NT2/D1 (cell line): ENCODE data around the gene STARD10.

ENCODE experiments used
- DNase-seq: peaks from one replicate; pipeline ENCODE4 v3.0.0-alpha.2; 2011; ENCODE audit warnings: low read depth, low spot score
- H3K27me3 ChIP-seq: 2 replicates; pipeline ENCODE4 v1.6.0; 2011; ENCODE audit warnings: mild to moderate bottlenecking; ENCODE audit not compliant: insufficient read length, insufficient read depth
- H3K36me3 ChIP-seq: 2 replicates; pipeline ENCODE4 v1.6.1; 2011; ENCODE audit warnings: mild to moderate bottlenecking, low read length, mixed read lengths; ENCODE audit not compliant: insufficient read depth, insufficient read length
- H3K4me1 ChIP-seq: 2 replicates; pipeline ENCODE4 v1.5.1; 2011; ENCODE audit not compliant: insufficient read depth, insufficient read length
- H3K4me3 ChIP-seq: 2 replicates; pipeline ENCODE4 v1.5.1; 2011; ENCODE audit warnings: low read depth; ENCODE audit not compliant: insufficient read length
- H3K9ac ChIP-seq: 2 replicates; pipeline ENCODE4 v1.6.0; 2011; ENCODE audit warnings: low read depth; ENCODE audit not compliant: insufficient read length
- H3K9me3 ChIP-seq: 2 replicates; pipeline ENCODE4 v1.5.1; 2011; ENCODE audit warnings: mild to moderate bottlenecking, low read length; ENCODE audit not compliant: insufficient read depth
- SUZ12 ChIP-seq: IDR thresholded peaks from 2 replicates; pipeline ENCODE4 v1.6.1; 2011; ENCODE audit not compliant: insufficient read length, insufficient read depth; ENCODE audit errors: extremely low read depth
- YY1 ChIP-seq: IDR thresholded peaks from 2 replicates; pipeline ENCODE4 v1.6.1; 2011; ENCODE audit not compliant: insufficient read length, insufficient read depth
- ZNF274 ChIP-seq: IDR thresholded peaks from 2 replicates; pipeline ENCODE4 v1.6.1; 2011; ENCODE audit warnings: mild to moderate bottlenecking, low read depth, low read length

The STARD10 gene

DNA sequence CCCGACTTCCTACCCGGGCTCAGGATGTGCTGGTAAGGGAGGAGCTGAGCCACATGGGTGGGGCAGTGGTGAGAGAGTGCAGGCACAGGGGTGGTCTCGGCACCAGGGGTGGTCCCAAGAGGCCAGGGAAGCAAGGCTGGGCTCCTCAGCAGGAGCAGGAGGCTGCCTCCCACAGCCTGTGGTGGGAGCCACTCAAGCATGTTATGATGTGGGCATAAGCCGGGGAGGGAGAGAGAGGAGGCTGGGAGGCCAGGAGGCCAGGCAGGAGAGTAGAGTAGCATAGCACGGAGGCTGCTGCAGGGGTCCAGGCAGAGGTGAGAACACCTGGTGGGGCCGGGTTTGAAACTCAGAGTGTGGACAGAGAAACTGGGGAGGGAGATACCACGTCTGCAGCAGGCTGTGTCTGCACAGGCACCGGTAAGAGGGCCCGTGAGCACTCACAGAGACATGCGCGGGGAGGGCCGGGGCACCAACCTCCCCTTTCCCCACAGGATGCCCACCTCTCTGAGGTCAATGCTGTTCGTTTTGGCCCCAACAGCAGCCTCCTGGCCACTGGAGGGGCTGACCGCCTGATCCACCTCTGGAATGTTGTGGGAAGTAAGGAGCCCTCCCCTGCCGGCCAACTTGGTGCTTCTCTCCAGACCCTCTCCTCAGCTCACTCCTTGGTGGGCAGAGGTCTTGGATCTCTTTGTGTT, 31.1 kb upstream of the STARD10 start:
- no peak for DNase-seq
- no peaks in the 10 kb centered on the region for H3K27me3 ChIP-seq
- H3K4me1 ChIP-seq: peaks cover 2% of the 10 kb centered on the region
- H3K4me3 ChIP-seq: no peak overlapping the region
- H3K9ac ChIP-seq: no peak overlapping the region
- peaks cover 16% of the 10 kb centered on the region for H3K36me3 ChIP-seq
- TF ChIP-seq YY1 (no peak), ZNF274 (no peak), SUZ12 (no peak)
- no peaks in the 10 kb centered on the region for H3K9me3 ChIP-seq

DNA sequence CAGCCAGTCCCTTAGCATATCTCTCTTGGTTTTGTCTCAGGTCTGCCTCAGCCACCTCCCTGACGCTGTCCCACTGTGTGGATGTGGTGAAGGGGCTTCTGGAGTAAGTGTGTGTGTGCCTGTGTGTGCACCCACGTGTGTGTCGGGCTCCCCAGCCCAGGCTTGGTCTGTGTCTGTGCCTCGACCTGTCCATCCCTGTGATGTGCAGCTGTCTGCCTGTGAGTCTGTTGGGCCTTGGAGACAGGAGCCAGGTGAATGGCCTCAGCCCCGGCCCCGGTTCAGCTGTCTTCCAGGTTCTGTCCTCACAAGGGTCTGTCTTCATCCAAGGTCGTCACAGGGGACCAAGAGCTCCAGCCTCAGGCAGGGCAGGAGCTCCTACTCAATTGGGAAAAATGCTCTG, 30.2 kb upstream of the STARD10 start:
- DNase-seq: no peak
- H3K4me1 ChIP-seq: peaks cover 2% of the 10 kb centered on the region
- no peak for TF ChIP-seq SUZ12
- TF ChIP-seq ZNF274: no peak
- TF ChIP-seq YY1: no peak
- no peaks in the 10 kb centered on the region for H3K9me3 ChIP-seq
- no peak overlapping the region for H3K4me3 ChIP-seq
- H3K36me3 ChIP-seq: peaks cover 13% of the 10 kb centered on the region
- no peaks in the 10 kb centered on the region for H3K27me3 ChIP-seq
- no peak overlapping the region for H3K9ac ChIP-seq

DNA sequence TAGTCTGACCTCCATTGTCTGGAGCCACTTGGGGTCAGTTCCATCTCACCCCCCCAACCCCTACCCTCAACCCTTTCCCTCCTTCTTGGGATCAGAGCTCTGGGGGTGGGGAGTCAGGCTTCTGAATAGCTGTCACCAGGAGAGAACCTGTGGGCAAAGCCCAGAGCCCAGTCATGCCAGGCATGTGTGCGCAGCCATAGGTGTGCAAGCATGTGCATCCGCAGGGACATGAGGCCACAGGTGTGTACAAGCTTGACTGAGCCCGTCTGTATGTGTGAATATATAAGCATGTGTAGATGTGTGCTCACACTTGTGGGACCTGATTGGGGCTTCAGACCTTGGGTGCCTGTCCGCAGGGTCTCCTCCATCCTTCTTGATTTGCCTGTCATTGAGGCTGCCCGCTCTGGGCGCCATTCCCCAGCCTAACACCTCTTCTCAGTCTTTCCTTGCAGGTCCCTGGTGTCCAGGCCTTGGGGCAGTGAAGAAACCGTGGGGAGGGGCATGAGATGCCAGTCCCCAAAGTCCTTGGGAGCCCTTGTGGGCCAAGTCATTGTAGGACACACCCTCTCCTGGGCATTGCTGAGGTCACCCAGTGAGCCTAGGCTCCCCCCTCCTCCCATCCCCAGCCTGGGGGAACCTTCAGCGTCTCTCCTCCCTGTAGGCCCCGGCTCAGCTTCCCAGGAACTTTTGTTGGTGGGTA, 29.4 kb upstream of the STARD10 start:
- H3K9me3 ChIP-seq: no peaks in the 10 kb centered on the region
- H3K4me1 ChIP-seq: peaks cover 2% of the 10 kb centered on the region
- no peaks in the 10 kb centered on the region for H3K27me3 ChIP-seq
- DNase-seq: no peak
- TF ChIP-seq SUZ12 (no peak), YY1 (no peak), ZNF274 (no peak)
- H3K4me3 ChIP-seq: no peak overlapping the region
- no peak overlapping the region for H3K9ac ChIP-seq
- H3K36me3 ChIP-seq: peaks cover 13% of the 10 kb centered on the region

DNA sequence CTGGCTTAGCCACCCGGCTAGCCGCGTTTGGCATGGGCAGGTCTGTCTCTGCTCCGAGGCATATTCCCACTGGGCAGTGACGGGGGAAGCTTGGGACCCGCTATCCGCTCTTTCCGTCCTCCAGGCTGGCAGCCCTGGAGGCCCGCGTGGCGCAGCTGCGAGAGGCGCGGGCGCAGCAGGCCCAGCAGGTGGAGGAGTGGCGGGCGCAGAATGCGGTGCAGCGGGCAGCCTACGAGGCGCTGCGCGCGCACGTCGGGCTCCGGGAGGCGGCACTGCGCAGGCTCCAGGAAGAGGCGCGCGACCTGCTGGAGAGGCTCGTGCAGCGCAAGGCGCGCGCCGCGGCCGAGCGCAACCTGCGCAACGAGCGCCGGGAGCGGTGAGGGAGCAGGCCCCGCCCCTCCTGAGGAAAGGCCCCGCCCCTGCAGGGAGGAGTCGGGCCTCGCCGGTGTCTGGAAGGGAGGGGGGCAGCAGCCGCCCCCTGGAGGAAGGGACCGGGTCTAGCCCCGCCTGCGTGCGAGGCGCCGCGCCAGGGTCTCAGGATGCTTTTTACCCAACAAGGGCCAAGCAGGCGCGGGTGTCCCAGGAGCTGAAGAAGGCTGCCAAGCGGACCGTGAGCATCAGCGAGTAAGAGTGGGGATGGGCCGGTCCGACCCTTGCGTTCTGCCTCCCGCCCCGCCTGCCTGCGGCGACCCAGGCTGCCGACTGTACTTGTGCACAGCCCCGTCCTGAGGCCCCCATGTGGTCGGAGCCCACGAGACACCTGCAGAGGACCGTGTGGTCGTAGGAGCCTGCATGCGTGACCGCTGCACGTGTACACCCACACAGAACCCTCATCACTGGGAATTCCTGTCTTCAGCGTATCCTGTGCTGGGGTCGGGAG, 28.3 kb upstream of the STARD10 start:
- TF ChIP-seq YY1: no peak
- no peak for TF ChIP-seq SUZ12
- TF ChIP-seq ZNF274: no peak
- Histone ChIP-seq H3K36me3 (peaks cover 20% of the 10 kb centered on the region), H3K4me1 (peaks cover 2% of the 10 kb centered on the region), H3K9me3 (no peaks in the 10 kb centered on the region), H3K27me3 (no peaks in the 10 kb centered on the region), H3K4me3 (peak overlapping the region; percentile 53), H3K9ac (peak overlapping the region; percentile 82)
- peak; percentile 85 for DNase-seq

DNA sequence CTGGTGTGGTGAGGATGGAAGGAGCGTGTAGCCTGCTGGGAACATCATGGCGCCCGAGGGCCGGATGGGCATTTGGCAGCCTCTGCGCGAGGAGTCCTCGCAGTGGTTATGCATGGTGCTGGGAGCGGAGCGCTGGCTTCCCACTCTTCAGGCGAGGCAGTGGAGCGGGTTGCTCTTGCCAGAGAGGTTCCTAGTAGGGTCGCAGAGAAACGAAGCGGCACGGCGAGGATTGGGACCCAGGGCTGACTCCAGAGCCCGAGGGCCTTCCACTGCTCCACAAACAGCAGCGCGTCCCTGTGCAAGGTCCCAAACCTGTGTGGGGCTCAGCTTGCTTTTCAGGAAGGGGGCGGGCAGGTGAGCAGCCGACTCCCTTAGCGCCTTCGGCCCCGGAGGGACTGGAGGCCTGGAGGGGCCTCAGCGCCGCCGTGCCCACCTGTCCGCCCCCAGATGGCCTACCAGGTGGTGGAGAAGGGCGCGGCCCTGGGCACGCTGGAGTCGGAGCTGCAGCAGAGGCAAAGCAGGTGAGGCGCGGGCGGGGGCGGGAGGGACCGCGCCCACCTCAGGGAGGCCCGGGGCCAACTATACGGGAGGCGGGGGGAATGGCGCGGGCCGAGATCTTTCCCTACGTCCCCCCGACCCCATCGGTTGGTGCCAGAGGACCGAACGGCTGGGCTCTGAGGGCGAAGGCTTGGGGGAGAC, 27.5 kb upstream of the STARD10 start:
- DNase-seq: no peak
- no peak for TF ChIP-seq ZNF274
- no peak for TF ChIP-seq YY1
- Histone ChIP-seq H3K4me1 (peaks cover 3% of the 10 kb centered on the region), H3K9ac (peak overlapping the region; percentile 82), H3K4me3 (peak overlapping the region; percentile 42), H3K36me3 (peaks cover 20% of the 10 kb centered on the region), H3K9me3 (no peaks in the 10 kb centered on the region), H3K27me3 (no peaks in the 10 kb centered on the region)

DNA sequence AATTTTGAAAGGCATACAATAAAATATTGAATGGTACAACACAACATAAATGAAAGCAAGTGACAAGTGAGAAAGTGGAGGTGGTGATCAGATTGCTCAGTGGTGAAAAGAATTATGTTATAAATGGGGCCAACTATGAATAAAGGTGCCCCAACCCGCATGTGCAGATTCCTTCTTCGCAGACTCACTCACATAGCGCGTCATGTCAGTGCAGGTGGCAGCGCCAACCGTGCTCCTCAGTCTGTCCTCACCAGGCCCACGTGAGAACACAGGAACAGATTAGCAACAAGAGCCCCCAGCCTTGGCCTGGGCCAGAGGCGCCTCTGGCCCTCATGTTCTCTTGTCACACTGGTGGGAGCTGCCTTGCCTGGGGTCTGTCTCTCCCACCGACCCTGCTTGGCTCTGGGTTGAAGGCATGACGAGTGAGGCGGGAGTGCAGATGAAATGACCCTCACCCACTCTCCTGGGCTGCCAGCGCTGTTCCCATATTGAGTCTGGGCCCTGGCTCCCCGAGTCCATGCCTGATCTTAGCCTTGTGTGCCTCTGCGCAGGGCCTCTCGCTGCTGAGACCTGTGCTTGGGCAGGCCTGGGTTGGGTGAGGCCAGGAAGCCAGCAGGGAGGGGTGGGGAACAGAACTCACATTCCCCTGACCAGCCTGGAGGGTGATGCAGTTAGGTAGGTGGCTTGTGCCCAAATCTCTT, 26.7 kb upstream of the STARD10 start:
- Histone ChIP-seq H3K4me3 (no peak overlapping the region), H3K9me3 (no peaks in the 10 kb centered on the region)

DNA sequence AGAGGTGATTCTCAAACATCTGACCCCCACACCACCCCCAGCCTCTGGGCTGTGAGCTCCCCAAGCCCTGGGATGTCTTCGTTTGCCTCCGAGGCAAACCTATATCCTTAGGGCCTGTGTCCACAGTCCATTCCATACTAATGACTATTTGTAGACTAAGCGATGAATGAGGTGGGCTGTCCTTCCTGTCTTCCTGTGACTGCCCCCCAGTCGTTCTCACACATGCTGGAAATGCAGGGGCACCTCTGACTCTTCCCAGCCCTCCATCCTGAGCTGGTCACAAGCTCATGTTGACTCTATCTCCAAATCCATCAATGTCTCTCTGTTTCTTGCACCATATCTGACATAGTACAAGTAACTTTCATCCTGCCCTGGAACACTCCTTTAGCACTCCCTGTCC, 25.1 kb upstream of the STARD10 start:
- no peak overlapping the region for H3K4me3 ChIP-seq
- H3K27me3 ChIP-seq: no peaks in the 10 kb centered on the region
- H3K36me3 ChIP-seq: peaks cover 20% of the 10 kb centered on the region
- peaks cover 3% of the 10 kb centered on the region for H3K4me1 ChIP-seq
- no peak overlapping the region for H3K9ac ChIP-seq
- H3K9me3 ChIP-seq: no peaks in the 10 kb centered on the region
- no peak for DNase-seq
- TF ChIP-seq SUZ12 (no peak), YY1 (no peak), ZNF274 (no peak)

More for the DNA sequence above, 26.7 kb upstream of the STARD10 start:
- no peak for DNase-seq
- H3K4me1 ChIP-seq: peaks cover 3% of the 10 kb centered on the region
- no peaks in the 10 kb centered on the region for H3K27me3 ChIP-seq
- no peak overlapping the region for H3K9ac ChIP-seq
- peaks cover 20% of the 10 kb centered on the region for H3K36me3 ChIP-seq
- TF ChIP-seq YY1: no peak
- no peak for TF ChIP-seq SUZ12
